Thyroid gland (tissue), 4 donors: Measurements from ENCODE around the gene HOXB9. TPM values are rescaled to one million over a fixed set of nuclear protein-coding genes. Genes with fewer than 3 reads are reported as not detected.

ENCODE experiments used
- DNase-seq, 2 donors: peaks; one replicate each; pipeline ENCODE4 v3.0.0-alpha.2; 2019
- H3K27ac ChIP-seq, 3 donors: fragments of 200-600 bp; sonication (generic); 1 replicate in 2 of 3; 2 replicates in 1 of 3; pipeline ENCODE4 v1.5.1; 2016 to 2019; ENCODE audit warnings: mild to moderate bottlenecking in 1 of 3, moderate library complexity in 1 of 3
- H3K27me3 ChIP-seq: fragments of 200-600 bp; sonication (generic); one replicate; pipeline ENCODE4 v1.5.1; 2019
- H3K36me3 ChIP-seq, 2 donors: fragments of 200-600 bp; sonication (generic); one replicate each; pipeline ENCODE4 v1.5.1; 2016 to 2019
- H3K4me1 ChIP-seq, 2 donors: fragments of 200-600 bp; sonication (generic); one replicate each; pipeline ENCODE4 v1.5.1; 2017 to 2019
- H3K4me3 ChIP-seq, 3 donors: fragments of 200-600 bp; sonication (generic); replicated peaks in 1 of 3; 1 replicate in 2 of 3; 2 replicates in 1 of 3; pipeline ENCODE4 v1.5.1; 2016; ENCODE audit warnings: mild to moderate bottlenecking in 1 of 3
- H3K9me3 ChIP-seq: fragments of 200-600 bp; sonication (generic); one replicate; pipeline ENCODE4 v1.5.1; 2017
- CTCF ChIP-seq, 6 experiments: fragments of 200-600 bp in 3 of 6; fragments of 450-650 bp in 3 of 6; sonication (generic) in 3 of 6; IDR thresholded peaks; one replicate each; pipeline ENCODE4 v1.5.1; 2016 to 2019; ENCODE audit warnings: antibody characterized with exemption in 6 of 6, mild to moderate bottlenecking in 2 of 6, inconsistent platforms in 1 of 6, moderate library complexity in 1 of 6
- POLR2A ChIP-seq, 2 donors: fragments of 450-650 bp; IDR thresholded peaks; one replicate each; pipeline ENCODE4 v1.6.1; 2017; ENCODE audit warnings: antibody characterized with exemption in 2 of 2, mild to moderate bottlenecking in 2 of 2, moderate library complexity in 1 of 2
- WGBS, 2 donors: methylation state at CpG; one replicate each; pipeline ENCODE4 v1.1.5; 2017; 5-methylcytosine and 5-hydroxymethylcytosine counted together
- intact Hi-C: fragments of 100-400 bp; cut with DNase I; formaldehyde crosslinking; loops from one replicate; pipeline ENCODE4 v1.15.1; 2023
- total RNA-seq, 4 donors: library from RNA; depleted of rRNA; stranded (reverse); fragments of >200 nt; gene quantifications; one replicate each; pipeline ENCODE4 v1.2.3, GENCODE V29; 2016

Gene HOXB9
- total RNA-seq, 4 donors from 2014 or later = not detected

- no peak for TF ChIP-seq POLR2A (IDR thresholded peaks at IDR 0.05)
- no peak for TF ChIP-seq CTCF (IDR thresholded peaks at IDR 0.05)
- H3K36me3 ChIP-seq = no peaks in the 10 kb centered on the region
- H3K4me3 ChIP-seq = no peak overlapping the region
- H3K27me3 ChIP-seq = peaks cover 60% of the 10 kb centered on the region
- peaks cover 0 to 8% of the 10 kb centered on the region in 2 donors for H3K4me1 ChIP-seq
- 9 to 10% methylated on average over 21 of the region's 21 CpGs for WGBS, 2 donors
- no peak overlapping the region for H3K27ac ChIP-seq
- no peak for DNase-seq
- intact Hi-C loops = no loop called here
- H3K9me3 ChIP-seq = no peaks in the 10 kb centered on the region
Measured at GRCh38 chr17:48603959-48604769, 22.0 kb downstream of the HOXB9 start.

GRCh38 chr17:48601539-48602425 lies 24.4 kb downstream of the HOXB9 start:
- Histone ChIP-seq H3K36me3 (no peaks in the 10 kb centered on the region), H3K4me1 (peaks cover 5 to 17% of the 10 kb centered on the region in 2 donors), H3K27me3 (peaks cover 79% of the 10 kb centered on the region), H3K9me3 (no peaks in the 10 kb centered on the region), H3K27ac (no peak overlapping the region), H3K4me3 (no peak overlapping the region)
- TF ChIP-seq POLR2A (IDR thresholded peaks at IDR 0.05) (no peak), CTCF (IDR thresholded peaks at IDR 0.05) (no peak)
- no peak for DNase-seq
- WGBS, 2 donors = 10 to 11% methylated on average over 32 to 35 of the region's 35 CpGs
- intact Hi-C loops = no loop called here

GRCh38 chr17:48601207-48601538 lies 25.0 kb downstream of the HOXB9 start:
- no peak for TF ChIP-seq POLR2A (IDR thresholded peaks at IDR 0.05)
- no peak for TF ChIP-seq CTCF (IDR thresholded peaks at IDR 0.05)
- peaks cover 5 to 20% of the 10 kb centered on the region in 2 donors for H3K4me1 ChIP-seq
- no peaks in the 10 kb centered on the region for H3K9me3 ChIP-seq
- intact Hi-C loops = no loop called here
- no peak for DNase-seq
- H3K27ac ChIP-seq = no peak overlapping the region
- peaks cover 79% of the 10 kb centered on the region for H3K27me3 ChIP-seq
- WGBS, 2 donors = 18 to 19% methylated on average over 4 of the region's 4 CpGs
- H3K4me3 ChIP-seq = no peak overlapping the region
- H3K36me3 ChIP-seq = no peaks in the 10 kb centered on the region

- Histone ChIP-seq H3K27ac (no peak overlapping the region), H3K4me1 (peaks cover 5 to 22% of the 10 kb centered on the region in 2 donors), H3K27me3 (peaks cover 79% of the 10 kb centered on the region), H3K4me3 (no peak overlapping the region), H3K36me3 (no peaks in the 10 kb centered on the region), H3K9me3 (no peaks in the 10 kb centered on the region)
- DNase-seq = no peak
- no peak for TF ChIP-seq POLR2A (IDR thresholded peaks at IDR 0.05)
- TF ChIP-seq CTCF (IDR thresholded peaks at IDR 0.05) = no peak
- intact Hi-C loops = no loop called here
- 37 to 51% methylated on average over 17 of the region's 17 CpGs for WGBS, 2 donors
Measured at GRCh38 chr17:48600244-48601098, 25.7 kb downstream of the HOXB9 start.
